Measurements from ENCODE around the gene ANKRD12.
"Not testable (repeated sequence)": the region's sequence is repeated elsewhere in the genome, so short reads cannot be mapped to it uniquely, and the experiment has no call there.

The ANKRD12 gene

DNA sequence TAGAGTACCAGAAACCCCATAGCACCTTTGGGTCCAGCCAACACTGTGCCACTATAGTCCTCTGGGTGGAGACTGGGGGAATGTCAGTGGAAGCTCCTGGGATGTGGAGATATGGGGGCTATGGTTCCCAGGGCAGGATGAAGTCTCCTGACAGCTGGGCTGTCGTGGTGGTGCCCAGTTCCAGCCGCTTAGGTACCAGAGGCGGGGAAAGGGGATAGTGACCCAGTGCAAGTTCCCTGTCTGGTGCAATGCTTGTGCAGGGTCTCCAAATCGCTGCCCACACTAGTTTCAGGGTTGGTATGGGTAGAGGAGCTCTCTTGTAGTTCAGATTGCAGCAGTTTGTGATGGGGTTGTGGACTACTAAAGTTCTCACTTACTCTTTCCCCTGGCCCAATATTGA is 97.9 kb downstream of the ANKRD12 start:
- no peak for FAIRE-seq

- FAIRE-seq = no peak
These were observed 101.4 kb downstream of the ANKRD12 start for GRCh38 chr18:9237981-9238380.

GRCh38 chr18:9239720-9240119 is 103.1 kb downstream of the ANKRD12 start:
- no peak for FAIRE-seq

- no peak for FAIRE-seq
These were observed 103.7 kb downstream of the ANKRD12 start for GRCh38 chr18:9240270-9240669.

GRCh38 chr18:9243029-9243428 is 106.4 kb downstream of the ANKRD12 start:
- no peak for FAIRE-seq

DNA sequence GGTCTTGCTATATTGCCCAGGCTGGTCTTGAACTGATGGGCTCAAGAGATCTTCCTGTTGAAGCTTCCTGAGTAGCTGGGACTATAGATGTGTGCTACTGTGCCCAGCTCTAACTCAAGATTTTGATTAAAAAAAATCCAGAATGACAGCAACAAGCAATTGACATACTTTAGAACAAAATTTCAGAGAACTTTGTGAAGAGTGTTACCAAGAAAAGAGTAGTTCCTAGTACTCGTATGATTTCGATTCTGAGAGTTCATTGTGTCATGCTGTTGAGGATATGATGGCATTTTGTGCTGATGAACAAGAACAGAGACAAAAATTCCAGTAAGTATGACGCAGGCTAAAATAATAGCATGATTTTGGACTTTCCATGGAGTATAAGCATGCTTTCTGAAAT is 107.8 kb downstream of the ANKRD12 start:
- FAIRE-seq = no peak

- no peak for FAIRE-seq
These were observed 112.1 kb downstream of the ANKRD12 start for GRCh38 chr18:9248661-9249060.

- FAIRE-seq = no peak
These were observed 112.7 kb downstream of the ANKRD12 start for GRCh38 chr18:9249254-9249653.

DNA sequence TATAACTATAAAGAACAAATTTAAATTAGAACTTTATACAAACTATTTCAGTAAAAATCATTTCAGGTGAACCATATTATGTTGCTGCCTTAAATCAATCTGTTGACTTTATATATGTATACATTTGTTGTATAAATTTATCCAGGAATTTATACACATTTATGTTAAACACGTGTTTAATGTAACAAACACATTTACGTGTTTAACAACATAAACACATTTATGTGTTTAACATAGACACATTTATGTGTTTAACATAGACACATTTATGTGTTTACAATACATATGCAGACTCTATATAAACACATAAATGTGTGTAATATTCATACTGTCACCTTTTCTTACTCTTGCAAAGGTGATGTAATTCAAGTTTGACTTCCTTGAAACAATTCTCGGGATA is 122.6 kb downstream of the ANKRD12 start:
- no peak for FAIRE-seq

DNA sequence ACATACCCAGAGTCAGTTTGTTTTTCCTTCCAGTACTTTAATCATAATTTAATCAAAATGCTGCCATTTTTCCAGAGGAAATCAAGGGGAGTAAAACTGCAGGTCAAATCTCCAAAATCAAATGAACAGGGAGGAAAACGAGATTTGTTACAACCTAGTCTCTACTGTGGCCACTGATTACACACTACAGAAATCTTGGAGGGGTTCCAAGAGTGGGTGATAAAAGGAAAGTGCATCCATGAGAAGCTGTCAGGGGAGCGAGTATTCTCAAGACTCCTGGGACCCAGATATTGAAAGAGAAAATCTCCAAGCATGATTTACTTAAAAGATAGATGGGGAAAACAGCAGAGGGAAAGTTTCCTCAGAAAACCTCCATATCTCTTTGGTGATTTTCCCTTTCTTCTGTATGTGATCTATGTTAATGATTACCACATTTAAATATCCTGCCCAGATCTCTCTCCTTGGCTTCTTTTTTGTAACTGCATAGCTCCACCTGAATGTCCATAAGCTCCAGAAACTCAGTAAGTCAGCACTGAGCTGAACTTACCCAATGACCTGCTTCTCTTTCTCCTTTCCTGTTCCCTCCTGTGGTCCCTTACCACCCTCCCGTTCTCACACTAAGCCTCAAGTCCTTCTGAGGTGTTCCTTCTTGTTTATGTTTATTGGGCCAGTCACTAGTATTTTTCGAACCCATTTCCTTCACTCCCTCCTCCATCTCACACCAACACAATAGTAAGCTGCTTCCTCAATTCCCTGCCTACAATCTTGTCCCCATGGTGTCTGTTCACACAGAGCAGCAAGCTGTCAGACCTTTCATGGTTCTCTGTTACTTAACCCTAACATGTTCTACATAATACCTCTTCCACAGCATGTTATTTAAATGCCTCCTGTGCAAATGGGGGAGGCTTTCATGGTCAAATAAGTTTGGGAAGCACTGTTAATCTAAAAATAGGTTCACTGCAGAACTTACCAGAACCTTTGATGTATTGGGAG is 124.1 kb downstream of the ANKRD12 start:
- no peak for FAIRE-seq

DNA sequence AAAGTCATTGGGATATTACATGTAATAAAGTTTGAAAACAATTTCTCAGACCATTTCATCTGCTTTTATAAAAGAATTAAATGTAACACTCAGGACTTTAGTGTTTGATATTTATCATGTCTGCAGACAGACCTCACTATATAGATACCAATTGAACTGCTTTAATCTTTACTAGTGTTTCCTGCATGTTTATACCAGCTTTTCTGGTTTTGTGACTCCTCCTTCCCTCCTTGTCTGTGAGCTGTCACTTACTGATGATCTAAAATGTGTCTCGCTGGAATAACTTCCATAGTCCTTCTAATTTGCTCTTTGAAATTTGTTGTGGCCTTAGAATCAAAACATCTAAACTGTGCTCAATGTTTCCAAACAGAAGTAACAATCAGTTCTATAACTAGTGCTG is 126.7 kb downstream of the ANKRD12 start:
- no peak for FAIRE-seq

- FAIRE-seq = not testable (repeated sequence)
These were observed 128.2 kb downstream of the ANKRD12 start for GRCh38 chr18:9264797-9265196.

GRCh38 chr18:9273221-9273620 is 136.6 kb downstream of the ANKRD12 start:
- FAIRE-seq = no peak

DNA sequence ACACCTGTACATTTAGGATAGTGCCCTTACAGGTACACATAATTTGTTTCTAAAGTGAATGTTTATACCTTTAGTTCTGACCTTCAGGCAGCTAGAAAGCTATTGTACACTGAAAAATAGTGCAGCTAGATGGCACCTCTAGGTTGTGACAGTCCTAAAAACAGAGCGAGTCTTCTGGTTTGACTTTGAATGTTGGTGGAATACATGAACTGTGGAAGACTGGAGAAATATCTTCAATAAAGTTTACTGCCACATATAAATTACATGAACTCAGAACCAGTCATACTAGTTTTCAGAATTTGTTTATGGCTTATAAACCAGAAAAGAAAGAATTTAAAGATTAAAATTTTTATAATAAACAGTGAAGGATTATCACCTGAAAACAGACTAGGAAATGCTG is 139.3 kb downstream of the ANKRD12 start:
- FAIRE-seq = no peak

DNA sequence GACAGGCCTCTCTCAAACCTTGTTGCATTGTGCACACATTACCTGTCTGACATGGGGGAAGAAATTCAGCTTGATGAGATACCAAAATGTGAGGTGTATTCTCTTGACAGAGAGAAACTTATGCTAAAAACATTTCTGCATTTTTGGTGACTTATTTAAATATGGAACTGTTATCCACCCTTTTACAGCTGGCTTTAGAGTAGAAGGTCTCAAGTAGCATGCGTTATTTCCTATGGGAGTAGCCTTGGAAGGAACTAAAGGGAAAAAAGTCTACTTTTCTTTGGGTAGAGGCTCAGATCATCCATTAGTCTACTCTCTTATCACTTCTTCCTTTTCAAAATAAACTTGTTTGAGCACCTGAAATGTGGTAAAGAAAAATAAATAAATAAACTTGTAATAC is 141.4 kb downstream of the ANKRD12 start:
- no peak for FAIRE-seq

DNA sequence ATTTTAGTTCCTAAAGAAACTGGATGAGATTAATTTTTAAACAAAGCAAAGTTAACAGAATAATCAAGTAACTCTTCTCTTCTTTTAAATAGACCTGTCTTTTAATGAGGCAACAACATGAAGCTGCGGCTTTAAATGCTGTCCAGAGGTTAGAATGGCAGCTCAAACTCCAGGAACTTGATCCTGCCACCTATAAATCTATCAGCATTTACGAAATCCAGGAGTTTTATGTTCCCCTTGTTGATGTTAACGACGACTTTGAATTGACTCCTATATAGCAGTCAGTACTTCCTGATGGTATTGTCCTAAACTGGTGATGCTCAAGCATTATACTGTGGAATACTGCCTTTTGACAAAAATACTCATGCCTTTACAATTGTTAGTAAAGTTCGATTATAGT is 144.3 kb downstream of the ANKRD12 start:
- no peak for FAIRE-seq

- FAIRE-seq = no peak
These were observed 145.2 kb downstream of the ANKRD12 start for GRCh38 chr18:9281780-9282179.

DNA sequence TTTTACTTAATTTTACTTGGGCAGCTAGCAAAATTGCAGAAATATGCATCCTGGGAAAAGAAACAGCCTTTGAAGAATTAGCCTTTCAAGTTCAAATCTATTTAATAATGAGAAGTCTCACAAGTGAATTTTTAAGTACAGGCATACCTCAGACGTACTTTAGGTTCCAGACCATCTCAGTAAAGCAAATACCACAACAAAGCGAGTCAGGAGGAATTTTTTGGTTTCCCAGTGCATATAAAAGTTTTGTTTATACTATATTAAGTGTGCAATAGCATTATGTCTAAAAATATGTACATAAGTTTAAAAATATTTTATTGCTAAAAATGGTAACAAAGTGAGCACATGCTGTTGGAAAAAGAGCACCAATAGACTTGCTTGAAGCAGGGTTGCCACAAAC is 147.2 kb downstream of the ANKRD12 start:
- FAIRE-seq = no peak

GRCh38 chr18:9285604-9286003 is 149.0 kb downstream of the ANKRD12 start:
- FAIRE-seq = no peak

DNA sequence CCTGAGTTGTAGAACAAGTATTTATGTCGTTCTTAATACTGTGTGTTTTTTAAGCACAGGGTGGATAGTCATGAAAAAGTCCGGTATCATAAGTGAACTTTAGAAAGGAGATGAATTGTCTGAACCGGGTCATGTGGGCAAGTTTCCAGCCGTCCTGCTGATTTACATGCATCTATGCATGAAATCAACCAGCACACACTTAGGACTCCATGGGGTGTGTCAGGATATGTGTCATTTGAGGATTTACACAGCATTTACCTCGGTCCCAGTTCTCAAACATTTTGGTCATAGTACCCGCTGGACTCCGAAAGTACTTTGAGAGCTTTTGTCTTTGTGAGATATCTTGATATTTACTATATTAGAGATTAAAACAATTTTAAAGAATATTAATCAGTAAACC is 150.5 kb downstream of the ANKRD12 start:
- no peak for FAIRE-seq

- FAIRE-seq = no peak
These were observed 153.1 kb downstream of the ANKRD12 start for GRCh38 chr18:9289698-9290097.

DNA sequence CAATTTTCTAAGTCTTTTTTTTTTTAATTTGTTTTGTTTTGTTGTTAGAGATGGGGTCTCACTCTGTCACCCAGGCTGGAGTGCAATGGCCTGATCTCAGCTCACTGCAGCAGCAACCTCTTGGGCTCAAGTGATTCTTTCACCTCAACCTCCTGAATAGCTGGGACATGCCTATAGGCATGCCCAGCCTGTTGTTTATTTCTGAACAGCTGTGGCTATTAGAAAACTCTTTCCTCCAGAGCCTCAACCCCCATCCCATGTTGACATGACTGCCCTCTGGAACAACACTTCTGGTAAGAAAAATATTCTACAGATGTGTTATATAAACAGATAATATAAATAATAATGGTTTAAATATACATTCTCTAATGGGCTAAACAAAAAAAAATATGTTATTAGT is 153.6 kb downstream of the ANKRD12 start:
- FAIRE-seq = no peak

DNA sequence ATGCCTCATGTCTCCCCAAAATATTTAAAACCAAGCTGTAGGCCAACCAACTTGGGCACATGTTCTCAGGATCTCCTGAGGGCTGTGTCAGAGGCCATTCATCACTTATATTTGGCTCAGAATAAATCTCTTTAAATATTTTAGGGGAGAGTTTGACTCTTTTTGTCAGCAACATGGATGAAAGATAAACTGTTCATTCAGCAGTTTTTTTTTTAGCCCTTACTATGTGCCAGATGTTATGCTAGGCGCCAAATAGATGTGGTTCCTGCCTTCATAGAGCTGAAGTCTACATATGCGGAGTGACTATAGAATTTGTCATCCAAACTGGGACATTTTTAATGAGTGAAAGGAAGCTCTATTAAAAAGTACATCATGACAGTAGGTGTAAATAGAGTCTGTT is 155.5 kb downstream of the ANKRD12 start:
- no peak for FAIRE-seq

DNA sequence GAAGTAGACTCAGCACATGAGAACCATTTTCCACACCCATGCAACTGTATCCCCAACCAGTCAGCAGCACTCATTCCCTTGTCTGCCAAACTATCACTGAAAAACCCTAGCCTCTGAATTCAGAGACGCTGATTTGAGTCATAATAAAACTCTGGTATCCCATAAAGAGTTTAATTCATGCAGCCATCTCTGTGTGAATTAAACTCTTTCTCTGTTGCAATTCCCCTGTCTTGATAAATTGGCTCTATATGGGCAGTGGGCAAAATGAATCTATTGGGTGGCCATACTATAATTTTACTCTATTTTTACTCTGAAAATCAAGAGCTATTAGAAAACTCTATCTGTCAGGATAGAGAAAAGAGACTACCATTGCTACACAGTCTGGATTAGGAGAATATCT is 157.4 kb downstream of the ANKRD12 start:
- FAIRE-seq = no peak

Measured in endometrium (tissue), 2 donors.